OCI-LY7 (cell line): ENCODE results near the gene ITGA4. TPM values are rescaled to one million over a fixed set of nuclear protein-coding genes. Genes with fewer than 3 reads are reported as not detected.
A peak's percentile ranks its signal among the peaks of the same experiment; 100 is the strongest.

Experiments used
- BruUV-seq: library from RNA; stranded (reverse); fragments of 400-500 nt; replicated peaks from 2 replicates; lab custom pipeline; 2021; lab: Mats Ljungman, UMichigan
- CTCF ChIA-PET: fragments of 300-600 bp; sonication (Branson Sonifier 250); formaldehyde crosslinking; loops from one replicate; lab custom pipeline; 2022; ENCODE audit warnings: antibody characterized with exemption; ENCODE audit not compliant: unreplicated experiment; lab: Charles Lee
- POLR2A ChIA-PET: fragments of 300-600 bp; sonication (Branson Sonifier 250); formaldehyde crosslinking; loops from one replicate; lab custom pipeline; 2022; ENCODE audit warnings: antibody characterized with exemption; lab: Charles Lee
- DNase-seq: peaks from one replicate; pipeline ENCODE4 v3.0.0-alpha.2; 2015; ENCODE audit warnings: low spot score
- H2AFZ ChIP-seq: fragments of 200-600 bp; sonication (generic), shearing (Covaris generic); 2 replicates; pipeline ENCODE4 v1.6.1; 2014; ENCODE audit warnings: mild to moderate bottlenecking, antibody characterized with exemption, low read length, moderate library complexity
- H3K27ac ChIP-seq: fragments of 200-600 bp; sonication (generic); 2 replicates; pipeline ENCODE4 v1.5.1; 2014; ENCODE audit warnings: mixed run types, low read depth, mild to moderate bottlenecking, moderate library complexity, low read length, inconsistent platforms; ENCODE audit not compliant: poor library complexity, severe bottlenecking
- H3K36me3 ChIP-seq: fragments of 200-600 bp; sonication (generic); 2 replicates; pipeline ENCODE4 v1.6.1; 2014; ENCODE audit warnings: mild to moderate bottlenecking, antibody characterized with exemption, low read length, moderate library complexity, mixed read lengths; ENCODE audit not compliant: insufficient read depth
- H3K4me1 ChIP-seq: fragments of 200-600 bp; sonication (generic); 2 replicates; pipeline ENCODE4 v1.5.1; 2014; ENCODE audit warnings: mild to moderate bottlenecking, low read length; ENCODE audit not compliant: insufficient read depth, poor library complexity, severe bottlenecking
- H3K4me2 ChIP-seq: fragments of 200-600 bp; sonication (generic); 2 replicates; pipeline ENCODE4 v1.6.1; 2014; ENCODE audit warnings: mild to moderate bottlenecking, low read length
- H3K4me3 ChIP-seq: fragments of 200-600 bp; sonication (generic); 2 replicates; pipeline ENCODE4 v1.5.1; 2014; ENCODE audit warnings: mild to moderate bottlenecking, low read depth, low read length; ENCODE audit not compliant: poor library complexity, severe bottlenecking
- H3K79me2 ChIP-seq: fragments of 200-600 bp; sonication (generic); 2 replicates; pipeline ENCODE4 v1.6.1; 2016; ENCODE audit warnings: low read depth, mild to moderate bottlenecking, low read length, moderate library complexity, mixed read lengths; ENCODE audit not compliant: insufficient read depth
- H3K9me2 ChIP-seq: fragments of 200-600 bp; sonication (generic); 2 replicates; pipeline ENCODE4 v1.6.1; 2016; ENCODE audit warnings: mild to moderate bottlenecking, low read length, mixed read lengths; ENCODE audit not compliant: insufficient read depth
- H3K9me3 ChIP-seq: fragments of 200-600 bp; sonication (generic); 2 replicates; pipeline ENCODE4 v1.6.1; 2014; ENCODE audit warnings: mild to moderate bottlenecking, mixed run types, low read length, mixed read lengths
- H4K20me1 ChIP-seq: fragments of 200-600 bp; sonication (generic); 2 replicates; pipeline ENCODE4 v1.6.1; 2014; ENCODE audit warnings: mild to moderate bottlenecking, antibody characterized with exemption, low read length, moderate library complexity, mixed read lengths; ENCODE audit not compliant: insufficient read depth
- EZH2phosphoT487 ChIP-seq: fragments of 200-600 bp; sonication (generic); IDR thresholded peaks from 2 replicates; pipeline ENCODE4 v1.6.1; 2018; ENCODE audit warnings: low read depth, borderline replicate concordance, mild to moderate bottlenecking, mixed run types, antibody characterized with exemption, low read length, moderate library complexity, mixed read lengths
- intact Hi-C: fragments of 100-400 bp; cut with micrococcal nuclease; formaldehyde crosslinking; loops from one replicate; pipeline ENCODE4 v1.10.0; 2022; ENCODE audit not compliant: unreplicated experiment
- total RNA-seq, 2 experiments: library from RNA; depleted of rRNA in 1 of 2; stranded (reverse); fragments of >200 nt in 1 of 2; shearing (Covaris generic) in 1 of 2; gene quantifications; 2 replicates each; pipeline ENCODE4 v1.2.3, GENCODE V29; 2014 to 2022
- TF ChIP-seq, protein P1 (sequence below): fragments of 200-600 bp; sonication (generic); conservative IDR thresholded peaks from 2 replicates; pipeline ENCODE4 v1.5.1; 2014; ENCODE audit warnings: mild to moderate bottlenecking, antibody characterized with exemption, low read length, moderate library complexity, mixed read lengths

ITGA4 gene
- total RNA-seq, 2 experiments from 2014 or later, result 53.5 to 55.1 TPM

DNA sequence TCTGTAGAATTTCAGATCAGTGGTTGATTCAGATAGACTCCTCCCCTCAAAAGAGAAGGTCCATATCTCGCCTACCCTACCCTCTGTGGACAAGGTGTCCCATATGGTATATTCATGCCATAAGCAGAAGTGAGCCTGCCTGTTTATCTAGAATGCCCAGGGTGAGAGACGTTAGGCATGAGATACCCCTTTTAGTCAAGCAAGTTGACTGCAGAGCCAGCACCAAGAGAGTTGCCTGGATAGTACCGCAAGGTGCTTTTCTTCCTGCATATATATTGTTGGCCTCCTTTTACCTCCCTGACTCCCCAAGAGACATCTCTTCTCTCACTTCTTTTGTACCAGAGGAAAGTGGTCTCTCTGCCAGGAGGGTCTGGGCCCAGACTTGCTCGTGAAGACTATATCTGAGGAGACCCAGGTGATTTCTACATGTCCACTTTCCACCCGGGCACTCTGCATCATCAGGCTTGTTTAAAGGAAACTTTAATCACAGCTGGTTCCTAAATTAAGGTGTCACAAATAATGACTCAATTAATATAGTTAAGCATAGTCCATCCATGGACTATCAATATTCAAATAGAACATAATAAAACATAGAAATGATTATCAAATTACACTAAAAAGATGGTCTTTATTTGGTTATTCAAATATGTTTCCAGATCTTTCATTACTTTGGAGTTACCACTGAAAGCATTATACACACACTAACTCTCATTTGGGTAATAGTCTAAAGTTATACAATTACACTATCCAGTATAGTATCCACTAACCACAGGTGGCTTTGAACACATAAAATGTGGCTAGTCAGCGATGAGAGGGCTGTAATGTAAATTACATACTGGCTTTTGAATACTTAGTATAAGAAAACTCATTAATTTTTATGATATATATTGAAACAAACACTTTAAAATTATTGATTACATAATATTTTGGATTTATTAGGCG lies 4.1 kb downstream of the ITGA4 start:
- H3K4me1 ChIP-seq, result peaks cover 41% of the 10 kb centered on the region

DNA sequence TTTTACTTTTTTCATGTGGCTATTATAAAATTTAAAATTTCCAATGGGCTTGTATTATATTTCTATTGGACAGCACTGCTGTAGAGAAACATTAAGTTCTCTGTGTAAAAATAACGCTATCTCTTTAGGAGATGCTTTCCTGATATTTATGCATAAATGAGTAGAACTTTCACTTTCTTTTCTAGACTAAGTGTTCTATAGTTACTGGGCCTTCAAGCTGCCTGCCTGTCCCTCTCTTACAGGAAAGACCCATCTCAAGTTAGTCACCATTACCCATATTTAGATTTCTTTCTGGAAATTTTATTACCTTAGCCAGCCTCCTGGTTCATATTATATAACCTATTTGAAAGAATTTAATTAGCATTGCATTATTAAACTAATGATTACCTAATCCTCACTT lies 4.8 kb downstream of the ITGA4 start:
- no peak for TF ChIP-seq EZH2phosphoT487
- TF ChIP-seq, protein P1, sequence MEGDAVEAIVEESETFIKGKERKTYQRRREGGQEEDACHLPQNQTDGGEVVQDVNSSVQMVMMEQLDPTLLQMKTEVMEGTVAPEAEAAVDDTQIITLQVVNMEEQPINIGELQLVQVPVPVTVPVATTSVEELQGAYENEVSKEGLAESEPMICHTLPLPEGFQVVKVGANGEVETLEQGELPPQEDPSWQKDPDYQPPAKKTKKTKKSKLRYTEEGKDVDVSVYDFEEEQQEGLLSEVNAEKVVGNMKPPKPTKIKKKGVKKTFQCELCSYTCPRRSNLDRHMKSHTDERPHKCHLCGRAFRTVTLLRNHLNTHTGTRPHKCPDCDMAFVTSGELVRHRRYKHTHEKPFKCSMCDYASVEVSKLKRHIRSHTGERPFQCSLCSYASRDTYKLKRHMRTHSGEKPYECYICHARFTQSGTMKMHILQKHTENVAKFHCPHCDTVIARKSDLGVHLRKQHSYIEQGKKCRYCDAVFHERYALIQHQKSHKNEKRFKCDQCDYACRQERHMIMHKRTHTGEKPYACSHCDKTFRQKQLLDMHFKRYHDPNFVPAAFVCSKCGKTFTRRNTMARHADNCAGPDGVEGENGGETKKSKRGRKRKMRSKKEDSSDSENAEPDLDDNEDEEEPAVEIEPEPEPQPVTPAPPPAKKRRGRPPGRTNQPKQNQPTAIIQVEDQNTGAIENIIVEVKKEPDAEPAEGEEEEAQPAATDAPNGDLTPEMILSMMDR, result no peak
- Histone ChIP-seq H3K4me3 (no peak overlapping the region), H4K20me1 (peaks cover 14% of the 10 kb centered on the region; the same call in 1 of the 2 replicates), H2AFZ (no peak overlapping the region), H3K36me3 (peaks cover 14% of the 10 kb centered on the region), H3K4me2 (peak overlapping the region; percentile 10; the same call in 1 of the 2 replicates), H3K9me3 (no peaks in the 10 kb centered on the region), H3K27ac (no peak overlapping the region), H3K79me2 (peaks cover 67% of the 10 kb centered on the region; the same call in 1 of the 2 replicates), H3K9me2 (no peaks in the 10 kb centered on the region), H3K4me1 (peaks cover 39% of the 10 kb centered on the region)
- no TSS peak for BruUV-seq
- intact Hi-C loops, result no loop called here
- CTCF ChIA-PET, result no interaction called here
- POLR2A ChIA-PET, result interaction anchor here (0.6 to 1.9 kb wide), 6 partner anchors 13 to 158 kb away, joined by 3 to 9 read pairs (median 4); no protein-coding TSS in a partner anchor
- DNase-seq, result no peak

More for the DNA sequence above, 4.1 kb downstream of the ITGA4 start:
- Histone ChIP-seq H3K36me3 (peaks cover 14% of the 10 kb centered on the region), H3K9me2 (no peaks in the 10 kb centered on the region), H3K27ac (no peak overlapping the region), H3K79me2 (peaks cover 63% of the 10 kb centered on the region; the same call in 1 of the 2 replicates), H3K4me3 (peak overlapping the region; percentile 91), H3K4me2 (peak overlapping the region; percentile 82), H4K20me1 (peaks cover 14% of the 10 kb centered on the region; the same call in 1 of the 2 replicates), H2AFZ (no peak overlapping the region), H3K9me3 (no peaks in the 10 kb centered on the region)
- intact Hi-C loops, result no loop called here
- BruUV-seq, result no TSS peak
- CTCF ChIA-PET, result no interaction called here
- DNase-seq, result peak; percentile 22
- POLR2A ChIA-PET, result interaction anchor here (1.0 to 9.1 kb wide), 5 partner anchors 13 to 157 kb away, joined by 3 to 198 read pairs (median 5); no protein-coding TSS in a partner anchor
- no peak for TF ChIP-seq EZH2phosphoT487
- TF ChIP-seq, protein P1, result no peak
